ENCODE results near the gene IL20.
A peak's percentile ranks its signal among the peaks of the same experiment; 100 is the strongest.

The IL20 gene

GRCh38 chr1:206904423-206905142, 39.2 kb downstream of the IL20 start:
- no peak for TF ChIP-seq CTCF (IDR thresholded peaks at IDR 0.05)

DNA sequence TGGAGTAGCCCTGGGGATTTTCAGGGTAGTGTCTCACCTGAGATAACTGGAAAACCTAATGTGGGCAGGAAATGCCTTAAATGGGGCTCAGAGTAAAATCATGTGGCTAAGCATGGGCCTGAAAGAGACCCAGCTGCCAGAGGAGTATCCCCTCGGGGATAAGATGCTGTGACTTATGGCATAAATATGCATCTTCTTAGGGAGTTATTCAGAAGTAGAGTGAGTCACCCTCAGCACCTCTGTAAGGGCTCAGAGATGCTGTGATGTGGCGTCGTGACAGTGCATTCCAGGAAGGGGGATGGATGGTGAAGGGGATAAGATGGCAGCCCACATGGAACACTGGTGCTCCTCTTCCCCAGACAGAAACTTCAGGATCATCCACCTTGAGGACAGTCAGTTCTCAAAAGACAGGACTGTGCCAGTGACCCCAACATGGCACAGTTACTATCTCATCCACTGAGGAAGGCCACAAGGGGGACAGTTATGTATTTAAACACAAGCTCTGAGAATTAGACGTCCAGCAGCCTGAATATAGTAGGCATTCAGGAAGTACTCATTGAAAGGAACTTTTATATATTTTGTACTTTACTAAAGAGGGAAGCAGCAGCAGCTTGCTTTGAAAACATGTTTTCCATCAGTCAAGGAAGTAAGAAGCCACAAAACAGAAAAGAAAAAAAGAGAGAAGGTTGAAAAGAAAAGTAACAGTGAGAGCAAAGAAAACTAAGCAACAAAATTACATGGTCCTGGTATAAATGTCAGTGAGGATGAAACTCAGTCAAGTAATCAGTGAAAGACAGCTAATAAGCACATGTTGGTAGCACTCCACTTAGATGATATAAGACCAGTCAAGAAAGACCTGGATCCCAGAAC, 40.1 kb downstream of the IL20 start:
- no peak for TF ChIP-seq CTCF (IDR thresholded peaks at IDR 0.05)

GRCh38 chr1:206907304-206907991, 42.0 kb downstream of the IL20 start:
- peak; percentile 48 for TF ChIP-seq CTCF (IDR thresholded peaks at IDR 0.05)

- no peak for TF ChIP-seq CTCF (IDR thresholded peaks at IDR 0.05)
These were observed 42.6 kb downstream of the IL20 start for GRCh38 chr1:206908038-206908437.

- TF ChIP-seq CTCF (IDR thresholded peaks at IDR 0.05) = 0 out of 2 replicates have a peak, but pooled peaks have one; percentile 31
These were observed 43.9 kb downstream of the IL20 start for GRCh38 chr1:206909161-206909882.

DNA sequence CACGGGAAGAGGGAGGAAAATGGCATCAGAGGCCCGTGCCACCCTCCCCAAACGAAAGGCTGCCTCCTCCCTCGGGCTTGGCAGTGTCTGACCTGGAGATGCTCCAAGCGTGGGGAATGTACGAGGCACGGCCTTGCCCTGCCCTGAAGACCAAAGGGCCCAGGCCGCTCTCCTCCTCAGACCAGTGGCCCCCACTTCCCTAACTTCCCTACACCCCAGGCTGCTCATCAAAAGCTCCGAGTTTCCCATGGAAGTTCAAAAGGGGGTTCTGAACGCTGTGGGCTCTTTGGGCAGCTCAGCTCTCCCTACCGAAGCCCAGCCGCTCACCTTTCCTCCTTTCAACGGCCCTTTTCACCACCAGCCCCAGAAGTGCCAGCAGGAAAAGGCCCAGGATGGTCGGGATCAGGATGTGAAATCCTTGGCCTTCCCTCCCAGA, 44.5 kb downstream of the IL20 start:
- TF ChIP-seq CTCF (IDR thresholded peaks at IDR 0.05) = 0 out of 2 replicates have a peak, but pooled peaks have one; percentile 6

Data from LNCAP (cell line).